Colonic mucosa (tissue), 4 donors: ENCODE results near the gene ADAMTSL3. TPM values are rescaled to one million over a fixed set of nuclear protein-coding genes. Genes with fewer than 3 reads are reported as not detected.

Source experiments
- DNase-seq: peaks from one replicate; pipeline ENCODE4 v3.0.0-alpha.2; 2020
- H3K27ac ChIP-seq: fragments of 200-600 bp; one replicate; pipeline ENCODE4 v1.8.0; 2021
- H3K27me3 ChIP-seq: fragments of 200-600 bp; one replicate; pipeline ENCODE4 v1.8.0; 2021
- H3K36me3 ChIP-seq: fragments of 200-600 bp; one replicate; pipeline ENCODE4 v1.8.0; 2021
- H3K4me1 ChIP-seq: fragments of 200-600 bp; one replicate; pipeline ENCODE4 v1.8.0; 2021; ENCODE audit warnings: mild to moderate bottlenecking
- H3K4me3 ChIP-seq: fragments of 200-600 bp; one replicate; pipeline ENCODE4 v1.8.0; 2021
- H3K9ac ChIP-seq, 2 donors: one replicate each; pipeline ENCODE4 v1.7.0; 2013; ENCODE audit warnings: control low read depth in 2 of 2, low read depth in 2 of 2, low read length in 2 of 2
- H3K9me3 ChIP-seq: fragments of 200-600 bp; one replicate; pipeline ENCODE4 v1.8.0; 2021
- CTCF ChIP-seq: fragments of 200-600 bp; IDR thresholded peaks from one replicate; pipeline ENCODE4 v1.8.0; 2022; ENCODE audit warnings: antibody characterized with exemption, mild to moderate bottlenecking
- intact Hi-C: fragments of 100-400 bp; cut with DNase I; formaldehyde crosslinking; loops from one replicate; pipeline ENCODE4 v1.14.1; 2022
- total RNA-seq, 2 donors: library from RNA; stranded (reverse); fragmentation: NEBNext Ultra II Directional in 1 of 2; extraction: Animal tissue kit (Norgen Biotek cat#: 25700) in 1 of 2; gene quantifications; one replicate each; pipeline ENCODE4 v1.2.1, GENCODE V29; 2021
- donor health status: healthy.
- donor health status: DM: no; HTN: no; CAD: no.
- donor health status: DM: no; HTN: no; CAD: no.

ADAMTSL3 gene
- total RNA-seq, 2 donors from 2014 or later: 0.72 to 4.8 TPM

- no peak for TF ChIP-seq CTCF
- H3K9ac ChIP-seq: no peak overlapping the region
- H3K27me3 ChIP-seq: peaks cover 9% of the 10 kb centered on the region
- H3K27ac ChIP-seq: no peak overlapping the region
- intact Hi-C loops: no loop called here
- no peaks in the 10 kb centered on the region for H3K4me1 ChIP-seq
- no peak overlapping the region for H3K4me3 ChIP-seq
- no peaks in the 10 kb centered on the region for H3K36me3 ChIP-seq
- H3K9me3 ChIP-seq: no peaks in the 10 kb centered on the region
- DNase-seq: no peak
These were observed 1.2 kb upstream of the ADAMTSL3 start for GRCh38 chr15:83652626-83653204.

- Histone ChIP-seq H3K36me3 (no peaks in the 10 kb centered on the region), H3K4me3 (no peak overlapping the region), H3K27me3 (peaks cover 9% of the 10 kb centered on the region), H3K27ac (no peak overlapping the region), H3K4me1 (no peaks in the 10 kb centered on the region), H3K9me3 (no peaks in the 10 kb centered on the region), H3K9ac (no peak overlapping the region)
- DNase-seq: no peak
- intact Hi-C loops: no loop called here
- no peak for TF ChIP-seq CTCF
These were observed 660 bp upstream of the ADAMTSL3 start for GRCh38 chr15:83653288-83653638.

GRCh38 chr15:83654379-83655236 is 685 bp downstream of the ADAMTSL3 start:
- Histone ChIP-seq H3K4me1 (no peaks in the 10 kb centered on the region), H3K27me3 (peaks cover 9% of the 10 kb centered on the region), H3K27ac (no peak overlapping the region), H3K9ac (peak overlapping the region in 1 of 2 donors; percentile 18), H3K9me3 (no peaks in the 10 kb centered on the region), H3K36me3 (no peaks in the 10 kb centered on the region), H3K4me3 (peak overlapping the region; percentile 29)
- intact Hi-C loops: no loop called here
- no peak for TF ChIP-seq CTCF
- DNase-seq: no peak

GRCh38 chr15:83655237-83655616 is 1.3 kb downstream of the ADAMTSL3 start:
- H3K9me3 ChIP-seq: no peaks in the 10 kb centered on the region
- no peaks in the 10 kb centered on the region for H3K36me3 ChIP-seq
- no peak overlapping the region for H3K27ac ChIP-seq
- H3K4me3 ChIP-seq: no peak overlapping the region
- no peak for DNase-seq
- H3K4me1 ChIP-seq: no peaks in the 10 kb centered on the region
- TF ChIP-seq CTCF: no peak
- H3K9ac ChIP-seq: no peak overlapping the region
- intact Hi-C loops: no loop called here
- H3K27me3 ChIP-seq: peaks cover 9% of the 10 kb centered on the region

GRCh38 chr15:83656192-83656591 is 2.3 kb downstream of the ADAMTSL3 start:
- no peaks in the 10 kb centered on the region for H3K4me1 ChIP-seq
- no peak overlapping the region for H3K4me3 ChIP-seq
- H3K36me3 ChIP-seq: no peaks in the 10 kb centered on the region
- no peak for DNase-seq
- no peak for TF ChIP-seq CTCF
- H3K9me3 ChIP-seq: no peaks in the 10 kb centered on the region
- H3K9ac ChIP-seq: no peak overlapping the region
- peaks cover 9% of the 10 kb centered on the region for H3K27me3 ChIP-seq
- intact Hi-C loops: no loop called here
- H3K27ac ChIP-seq: no peak overlapping the region
